Endodermal cell (in vitro differentiated cells): ENCODE data around the gene ADSS2. TPM values are rescaled to one million over a fixed set of nuclear protein-coding genes. Genes with fewer than 3 reads are reported as not detected.
A peak's percentile ranks its signal among the peaks of the same experiment; 100 is the strongest.

Experiments
- DNase-seq: peaks from one replicate; pipeline ENCODE4 v3.0.0-alpha.2; 2017
- H3K27ac ChIP-seq: 2 replicates; pipeline ENCODE4 v1.5.1; 2013; ENCODE audit warnings: mild to moderate bottlenecking, low read depth, low read length, moderate library complexity
- H3K27me3 ChIP-seq: 2 replicates; pipeline ENCODE4 v1.6.1; 2013; ENCODE audit warnings: mild to moderate bottlenecking, low read length, moderate library complexity; ENCODE audit not compliant: insufficient read depth, control insufficient read depth, poor library complexity, severe bottlenecking
- H3K36me3 ChIP-seq: 2 replicates; pipeline ENCODE4 v1.7.0; 2013; ENCODE audit warnings: mild to moderate bottlenecking, low read length, moderate library complexity; ENCODE audit not compliant: control insufficient read depth, insufficient read depth
- H3K4me1 ChIP-seq: one replicate; pipeline ENCODE4 v1.7.0; 2013; ENCODE audit warnings: low read length; ENCODE audit not compliant: control insufficient read depth, insufficient read depth
- H3K4me3 ChIP-seq: 2 replicates; pipeline ENCODE4 v1.5.1; 2013; ENCODE audit warnings: mild to moderate bottlenecking, low read length, moderate library complexity
- H3K9ac ChIP-seq: 2 replicates; pipeline ENCODE4 v1.6.1; 2013; ENCODE audit warnings: mild to moderate bottlenecking, low read length, moderate library complexity; ENCODE audit not compliant: poor library complexity, severe bottlenecking; ENCODE audit errors: extremely low read depth
- H3K9me3 ChIP-seq: 2 replicates; pipeline ENCODE4 v1.6.1; 2013; ENCODE audit warnings: mild to moderate bottlenecking, low read length, moderate library complexity; ENCODE audit not compliant: control insufficient read depth
- H3K27ac Mint-ChIP-seq: 2 replicates; pipeline ENCODE4 v1.8.0; 2020; ENCODE audit warnings: mixed read lengths
- H3K27me3 Mint-ChIP-seq: 2 replicates; pipeline ENCODE4 v1.8.0; 2021; ENCODE audit warnings: mild to moderate bottlenecking, mixed read lengths; ENCODE audit not compliant: insufficient read depth
- H3K36me3 Mint-ChIP-seq: 2 replicates; pipeline ENCODE4 v1.8.0; 2020; ENCODE audit warnings: low read depth, mixed read lengths
- H3K4me1 Mint-ChIP-seq: 2 replicates; pipeline ENCODE4 v1.8.0; 2020; ENCODE audit warnings: mixed read lengths
- H3K4me3 Mint-ChIP-seq: 2 replicates; pipeline ENCODE4 v1.8.0; 2020; ENCODE audit warnings: mild to moderate bottlenecking, moderate library complexity, mixed read lengths
- H3K9me3 Mint-ChIP-seq: 2 replicates; pipeline ENCODE4 v1.8.0; 2020; ENCODE audit warnings: mild to moderate bottlenecking, mixed read lengths
- CTCF ChIP-seq: fragments of 200-600 bp; sonication (generic); conservative IDR thresholded peaks from 2 replicates; pipeline ENCODE4 v1.5.0; 2021; ENCODE audit warnings: antibody characterized with exemption, mild to moderate bottlenecking
- WGBS, 2 experiments: methylation state at CpG; one replicate each; pipeline versions ENCODE4 v1.1.5 to v1.1.7; 2013; ENCODE audit warnings: missing lambda C conversion rate in 2 of 2, mixed read lengths in 1 of 2; ENCODE audit not compliant: insufficient coverage in 1 of 2, insufficient read length in 1 of 2; 5-methylcytosine and 5-hydroxymethylcytosine counted together
- total RNA-seq, 2 donors: library from RNA; stranded (reverse); fragmentation: NEBNext Ultra II Directional in 1 of 2; extraction: Animal tissue kit (Norgen Biotek cat#: 25700) in 1 of 2; gene quantifications; 2 replicates in 1 of 2; 3 replicates in 1 of 2; pipeline ENCODE4 v1.2.1, GENCODE V29; 2021

The ADSS2 gene
- total RNA-seq, 2 donors from 2014 or later, result 45.9 to 50.2 TPM

- DNase-seq, result peak; percentile 78
- no peaks in the 10 kb centered on the region for H3K9me3 ChIP-seq
- H3K27me3 ChIP-seq, result no peaks in the 10 kb centered on the region
- H3K36me3 ChIP-seq, result peaks cover 18% of the 10 kb centered on the region
- 57 to 78% methylated on average over 3 to 8 of the region's 8 CpGs for WGBS, 2 experiments
- no peaks in the 10 kb centered on the region for H3K9me3 Mint-ChIP-seq
- no peak for TF ChIP-seq CTCF
- no peaks in the 10 kb centered on the region for H3K27me3 Mint-ChIP-seq
- H3K36me3 Mint-ChIP-seq, result peaks cover 21% of the 10 kb centered on the region
- H3K9ac ChIP-seq, result no peak overlapping the region
- peak overlapping the region; percentile 82 for H3K27ac Mint-ChIP-seq
- no peak overlapping the region for H3K4me3 Mint-ChIP-seq
- no peak overlapping the region for H3K4me3 ChIP-seq
- no peaks in the 10 kb centered on the region for H3K4me1 ChIP-seq
- H3K4me1 Mint-ChIP-seq, result peaks cover 25% of the 10 kb centered on the region
- H3K27ac ChIP-seq, result no peak overlapping the region
These were observed 12.2 kb downstream of the ADSS2 start for GRCh38 chr1:244439391-244440032.

GRCh38 chr1:244437086-244437468 is 14.6 kb downstream of the ADSS2 start:
- H3K9me3 ChIP-seq, result no peaks in the 10 kb centered on the region
- H3K4me3 ChIP-seq, result no peak overlapping the region
- no peaks in the 10 kb centered on the region for H3K27me3 ChIP-seq
- no peaks in the 10 kb centered on the region for H3K4me1 ChIP-seq
- no peak overlapping the region for H3K9ac ChIP-seq
- Mint-ChIP-seq H3K27ac (no peak overlapping the region), H3K36me3 (peaks cover 23% of the 10 kb centered on the region), H3K9me3 (no peaks in the 10 kb centered on the region), H3K27me3 (no peaks in the 10 kb centered on the region), H3K4me1 (peaks cover 25% of the 10 kb centered on the region), H3K4me3 (no peak overlapping the region)
- no peak for TF ChIP-seq CTCF
- no peak overlapping the region for H3K27ac ChIP-seq
- H3K36me3 ChIP-seq, result peaks cover 19% of the 10 kb centered on the region
- DNase-seq, result no peak

GRCh38 chr1:244436336-244437085 is 15.2 kb downstream of the ADSS2 start:
- 92 to 93% methylated on average over 5 to 6 of the region's 7 CpGs for WGBS, 2 experiments
- no peak overlapping the region for H3K9ac ChIP-seq
- no peak overlapping the region for H3K4me3 ChIP-seq
- H3K27ac ChIP-seq, result no peak overlapping the region
- H3K36me3 ChIP-seq, result peaks cover 19% of the 10 kb centered on the region
- no peaks in the 10 kb centered on the region for H3K4me1 ChIP-seq
- Mint-ChIP-seq H3K27ac (peak overlapping the region; percentile 26), H3K27me3 (no peaks in the 10 kb centered on the region), H3K4me1 (peaks cover 25% of the 10 kb centered on the region), H3K9me3 (no peaks in the 10 kb centered on the region), H3K4me3 (no peak overlapping the region), H3K36me3 (peaks cover 27% of the 10 kb centered on the region)
- no peak for TF ChIP-seq CTCF
- H3K9me3 ChIP-seq, result no peaks in the 10 kb centered on the region
- no peak for DNase-seq
- no peaks in the 10 kb centered on the region for H3K27me3 ChIP-seq
